Stimulated activated CD4-positive, alpha-beta T cell treated with anti-CD3 and anti-CD28 coated beads, Interleukin-1b, Interleukin-23, amount 100 ng/mL, for 1 hour (primary cell): Measurements from ENCODE around the gene TBL1X.
"Not testable (repeated sequence)": the region's sequence is repeated elsewhere in the genome, so short reads cannot be mapped to it uniquely, and the experiment has no call there.

Experiments
- DNase-seq, 2 donors: peaks; one replicate each; pipeline ENCODE4 v3.0.0-alpha.2; 2020; ENCODE audit warnings: low read depth in 2 of 2

The TBL1X gene

GRCh38 chrX:9464435-9465371 lies at the start of gene TBL1X:
TSS of gene TBL1X (plus strand) at chrX:9465058. CDS start at chrX:9653587, 188,529 bp downstream.
- DNase-seq: peak in 1 of 2 donors; percentile 43

- no peak for DNase-seq
Observed at GRCh38 chrX:9416562-9417348, 48.1 kb upstream of the TBL1X start.

GRCh38 chrX:9418262-9418661 lies 46.6 kb upstream of the TBL1X start:
- no peak for DNase-seq

- DNase-seq: no peak
Observed at GRCh38 chrX:9420275-9421265, 44.3 kb upstream of the TBL1X start.

GRCh38 chrX:9429767-9430166 lies 35.1 kb upstream of the TBL1X start:
- no peak for DNase-seq

- no peak for DNase-seq
Observed at GRCh38 chrX:9430346-9430921, 34.4 kb upstream of the TBL1X start.

- no peak for DNase-seq
Observed at GRCh38 chrX:9431281-9431680, 33.6 kb upstream of the TBL1X start.

GRCh38 chrX:9433596-9433995 lies 31.3 kb upstream of the TBL1X start:
- DNase-seq: no peak

- DNase-seq: no peak
Observed at GRCh38 chrX:9434051-9434550, 30.8 kb upstream of the TBL1X start.

- DNase-seq: not testable (repeated sequence)
Observed at GRCh38 chrX:9435086-9435485, 29.8 kb upstream of the TBL1X start.

GRCh38 chrX:9436812-9437211 lies 28.0 kb upstream of the TBL1X start:
- no peak for DNase-seq

- DNase-seq: no peak
Observed at GRCh38 chrX:9438933-9439494, 25.8 kb upstream of the TBL1X start.

- DNase-seq: no peak
Observed at GRCh38 chrX:9440116-9440844, 24.6 kb upstream of the TBL1X start.

GRCh38 chrX:9442056-9442455 lies 22.8 kb upstream of the TBL1X start:
- no peak for DNase-seq

GRCh38 chrX:9443327-9443726 lies 21.5 kb upstream of the TBL1X start:
- DNase-seq: no peak

- no peak for DNase-seq
Observed at GRCh38 chrX:9447906-9448305, 17.0 kb upstream of the TBL1X start.

GRCh38 chrX:9456250-9457074 lies 8.4 kb upstream of the TBL1X start:
- DNase-seq: no peak

- DNase-seq: not testable (repeated sequence)
Observed at GRCh38 chrX:9458034-9458433, 6.8 kb upstream of the TBL1X start.

- DNase-seq: no peak
Observed at GRCh38 chrX:9458516-9459078, 6.3 kb upstream of the TBL1X start.
